HEK293 (cell line): Measurements from ENCODE around the gene SLC32A1.

Experiments used
- CTCF ChIA-PET: fragments of 350-600 bp; formaldehyde crosslinking; extraction: SDS; loops from one replicate; lab custom pipeline; 2021; ENCODE audit warnings: antibody characterized with exemption; lab: Yijun Ruan, JAX
- POLR2A ChIA-PET: fragments of 300-600 bp; formaldehyde crosslinking; extraction: SDS; loops from one replicate; lab custom pipeline; 2020; ENCODE audit warnings: antibody characterized with exemption, inconsistent platforms; lab: Yijun Ruan, JAX
- H3K27ac ChIP-seq: fragments of 200-500 bp; sonication (Bioruptor generic); 2 replicates; pipeline ENCODE4 v1.5.1; 2014; ENCODE audit warnings: low read depth, low read length, control low read depth, inconsistent platforms; ENCODE audit errors: extremely low read depth
- H3K36me3 ChIP-seq, 2 experiments: fragments of 200-500 bp in 1 of 2; sonication (Bioruptor generic) in 1 of 2; 1 replicate in 1 of 2; 2 replicates in 1 of 2; pipeline ENCODE4 v1.5.1; 2014 to 2017; ENCODE audit warnings: inconsistent platforms in 2 of 2, low read length in 2 of 2; ENCODE audit not compliant: control insufficient read depth in 2 of 2, insufficient read depth in 1 of 2
- H3K4me1 ChIP-seq: fragments of 200-500 bp; sonication (Bioruptor generic); 2 replicates; pipeline ENCODE4 v1.5.1; 2014; ENCODE audit warnings: mild to moderate bottlenecking, low read length, inconsistent platforms; ENCODE audit not compliant: control insufficient read depth, insufficient read depth
- H3K4me3 ChIP-seq: 2 replicates; pipeline ENCODE4 v1.5.1; 2011; ENCODE audit warnings: low read depth, mild to moderate bottlenecking, control low read depth, low read length, moderate library complexity
- H3K9me3 ChIP-seq: fragments of 200-500 bp; sonication (Bioruptor generic); 2 replicates; pipeline ENCODE4 v1.5.1; 2014; ENCODE audit warnings: low read depth, low read length, inconsistent platforms; ENCODE audit not compliant: control insufficient read depth, insufficient read depth
- EGR2 ChIP-seq: fragments of 450-650 bp; formaldehyde crosslinking; IDR thresholded peaks from 2 replicates; pipeline ENCODE4 v1.5.1; 2016; ENCODE audit warnings: low read depth, missing biosample characterization, missing genetic modification characterization
- GLIS1 ChIP-seq: fragments of 450-650 bp; formaldehyde crosslinking; IDR thresholded peaks from 2 replicates; pipeline ENCODE4 v1.5.1; 2016; ENCODE audit warnings: missing biosample characterization, missing genetic modification characterization
- INSM2 ChIP-seq: fragments of 450-650 bp; formaldehyde crosslinking; IDR thresholded peaks from 2 replicates; pipeline ENCODE4 v1.5.1; 2016; ENCODE audit warnings: missing biosample characterization, missing genetic modification characterization
- OVOL3 ChIP-seq: fragments of 450-650 bp; formaldehyde crosslinking; IDR thresholded peaks from 2 replicates; pipeline ENCODE4 v1.5.1; 2016; ENCODE audit warnings: missing biosample characterization, missing genetic modification characterization
- REST ChIP-seq: fragments of 450-650 bp; formaldehyde crosslinking; IDR thresholded peaks from 2 replicates; pipeline ENCODE4 v1.5.1; 2016; ENCODE audit warnings: missing biosample characterization, missing genetic modification characterization
- ZBTB44 ChIP-seq: fragments of 450-650 bp; IDR thresholded peaks from 2 replicates; pipeline ENCODE4 v1.5.1; 2018; ENCODE audit warnings: missing biosample characterization, mild to moderate bottlenecking, missing genetic modification characterization
- ZFHX2 ChIP-seq: fragments of 450-650 bp; formaldehyde crosslinking; conservative IDR thresholded peaks from 2 replicates; pipeline ENCODE4 v1.5.1; 2016; ENCODE audit warnings: missing biosample characterization, missing genetic modification characterization
- ZFP3 ChIP-seq: fragments of 450-650 bp; formaldehyde crosslinking; IDR thresholded peaks from 2 replicates; pipeline ENCODE4 v1.5.1; 2016; ENCODE audit warnings: low read depth, missing biosample characterization, missing genetic modification characterization
- ZNF175 ChIP-seq: fragments of 450-650 bp; formaldehyde crosslinking; IDR thresholded peaks from 2 replicates; pipeline ENCODE4 v1.5.1; 2016; ENCODE audit warnings: missing biosample characterization, missing genetic modification characterization
- ZNF266 ChIP-seq: fragments of 450-650 bp; formaldehyde crosslinking; IDR thresholded peaks from 2 replicates; pipeline ENCODE4 v1.5.1; 2016; ENCODE audit warnings: missing biosample characterization, missing genetic modification characterization, low read depth
- ZNF37A ChIP-seq: fragments of 450-650 bp; IDR thresholded peaks from 2 replicates; pipeline ENCODE4 v1.5.1; 2018; ENCODE audit warnings: missing biosample characterization, missing genetic modification characterization
- ZNF514 ChIP-seq: fragments of 450-650 bp; formaldehyde crosslinking; IDR thresholded peaks from 2 replicates; pipeline ENCODE4 v1.5.1; 2016; ENCODE audit warnings: missing biosample characterization, missing genetic modification characterization
- TF ChIP-seq, protein P1 (sequence below): fragments of 450-650 bp; formaldehyde crosslinking; IDR thresholded peaks from 2 replicates; pipeline ENCODE4 v1.5.1; 2016; ENCODE audit warnings: missing biosample characterization, missing genetic modification characterization, borderline replicate concordance

Gene SLC32A1

GRCh38 chr20:38692436-38693411 is 31.6 kb upstream of the SLC32A1 start (continued):
- TF ChIP-seq REST (tag by site-specific recombination) = peak; percentile 99
- TF ChIP-seq ZFP3 (tag by site-specific recombination) = no peak

DNA sequence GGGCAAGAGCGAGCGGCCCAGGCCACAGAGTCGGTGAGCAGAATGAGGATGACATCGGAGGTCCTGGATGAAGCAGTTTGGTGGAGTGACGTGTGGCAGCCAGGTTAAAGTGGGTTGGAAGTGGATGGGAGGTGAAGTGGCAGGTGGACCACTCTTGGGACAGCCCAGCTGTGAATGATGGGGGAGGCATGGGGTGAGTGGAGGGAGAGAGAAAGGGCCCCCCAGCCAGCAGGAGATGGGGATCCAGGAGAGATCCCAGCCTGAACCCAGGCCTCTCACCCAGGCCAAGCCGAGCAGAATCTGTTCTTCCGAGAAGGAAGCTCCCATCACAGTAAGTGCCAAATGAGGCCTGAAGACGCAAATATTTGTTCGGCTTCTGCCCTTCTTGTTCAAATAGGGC is 27.0 kb upstream of the SLC32A1 start:
- no peak overlapping the region for H3K4me3 ChIP-seq
- ChIA-PET CTCF (no interaction called here), POLR2A (no interaction called here)
- H3K27ac ChIP-seq = no peak overlapping the region
- no peaks in the 10 kb centered on the region for H3K36me3 ChIP-seq
- TF ChIP-seq ZNF514 (tag by site-specific recombination) (no peak), ZNF266 (no peak), OVOL3 (no peak), EGR2 (tag by site-specific recombination) (no peak), GLIS1 (tag by site-specific recombination) (no peak), ZFHX2 (tag by site-specific recombination) (no peak), ZNF37A (no peak), INSM2 (tag by site-specific recombination) (no peak), ZNF175 (no peak), ZBTB44 (tag by site-specific recombination) (no peak)
- TF ChIP-seq, protein P1, sequence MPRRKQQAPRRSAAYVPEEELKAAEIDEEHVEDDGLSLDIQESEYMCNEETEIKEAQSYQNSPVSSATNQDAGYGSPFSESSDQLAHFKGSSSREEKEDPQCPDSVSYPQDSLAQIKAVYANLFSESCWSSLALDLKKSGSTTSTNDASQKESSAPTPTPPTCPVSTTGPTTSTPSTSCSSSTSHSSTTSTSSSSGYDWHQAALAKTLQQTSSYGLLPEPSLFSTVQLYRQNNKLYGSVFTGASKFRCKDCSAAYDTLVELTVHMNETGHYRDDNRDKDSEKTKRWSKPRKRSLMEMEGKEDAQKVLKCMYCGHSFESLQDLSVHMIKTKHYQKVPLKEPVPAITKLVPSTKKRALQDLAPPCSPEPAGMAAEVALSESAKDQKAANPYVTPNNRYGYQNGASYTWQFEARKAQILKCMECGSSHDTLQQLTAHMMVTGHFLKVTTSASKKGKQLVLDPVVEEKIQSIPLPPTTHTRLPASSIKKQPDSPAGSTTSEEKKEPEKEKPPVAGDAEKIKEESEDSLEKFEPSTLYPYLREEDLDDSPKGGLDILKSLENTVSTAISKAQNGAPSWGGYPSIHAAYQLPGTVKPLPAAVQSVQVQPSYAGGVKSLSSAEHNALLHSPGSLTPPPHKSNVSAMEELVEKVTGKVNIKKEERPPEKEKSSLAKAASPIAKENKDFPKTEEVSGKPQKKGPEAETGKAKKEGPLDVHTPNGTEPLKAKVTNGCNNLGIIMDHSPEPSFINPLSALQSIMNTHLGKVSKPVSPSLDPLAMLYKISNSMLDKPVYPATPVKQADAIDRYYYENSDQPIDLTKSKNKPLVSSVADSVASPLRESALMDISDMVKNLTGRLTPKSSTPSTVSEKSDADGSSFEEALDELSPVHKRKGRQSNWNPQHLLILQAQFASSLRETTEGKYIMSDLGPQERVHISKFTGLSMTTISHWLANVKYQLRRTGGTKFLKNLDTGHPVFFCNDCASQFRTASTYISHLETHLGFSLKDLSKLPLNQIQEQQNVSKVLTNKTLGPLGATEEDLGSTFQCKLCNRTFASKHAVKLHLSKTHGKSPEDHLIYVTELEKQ (tag by site-specific recombination) = no peak
- H3K4me1 ChIP-seq = no peaks in the 10 kb centered on the region
- no peaks in the 10 kb centered on the region for H3K9me3 ChIP-seq
